Gastrocnemius medialis (tissue), 4 donors: Measurements from ENCODE around the gene CALML4. TPM values are rescaled to one million over a fixed set of nuclear protein-coding genes. Genes with fewer than 3 reads are reported as not detected.

Experiments
- ATAC-seq, 2 donors: fragments of 150-250 bp; one replicate each; pipeline ENCODE4 v1.9.1; 2016
- DNase-seq, 2 donors: peaks; one replicate each; pipeline ENCODE4 v3.0.0-alpha.2; 2019
- H3K27ac ChIP-seq, 4 donors: fragments of 200-600 bp; sonication (generic); 1 replicate in 1 of 4; 2 replicates in 3 of 4; pipeline ENCODE4 v1.5.1; 2016 to 2018; ENCODE audit warnings: mild to moderate bottlenecking in 2 of 4, moderate library complexity in 1 of 4
- H3K27me3 ChIP-seq, 3 donors: fragments of 200-600 bp; sonication (generic) in 2 of 3; 1 replicate in 1 of 3; 2 replicates in 2 of 3; pipeline versions ENCODE4 v1.5.1 to v1.6.0; 2016 to 2019; ENCODE audit warnings: mild to moderate bottlenecking in 1 of 3, moderate library complexity in 1 of 3
- H3K36me3 ChIP-seq, 2 donors: fragments of 200-600 bp; sonication (generic) in 1 of 2; one replicate each; pipeline ENCODE4 v1.5.1; 2017 to 2018
- H3K4me1 ChIP-seq, 2 donors: fragments of 200-600 bp; sonication (generic) in 1 of 2; one replicate each; pipeline ENCODE4 v1.5.1; 2016 to 2017; ENCODE audit warnings: mild to moderate bottlenecking in 2 of 2
- H3K4me3 ChIP-seq, 4 donors: fragments of 200-600 bp; sonication (generic) in 3 of 4; 1 replicate in 1 of 4; 2 replicates in 3 of 4; pipeline ENCODE4 v1.5.1; 2016 to 2019; ENCODE audit warnings: mild to moderate bottlenecking in 2 of 4
- H3K9me3 ChIP-seq, 3 donors: fragments of 200-600 bp; sonication (generic) in 2 of 3; 1 replicate in 1 of 3; 2 replicates in 2 of 3; pipeline ENCODE4 v1.5.1; 2016 to 2019
- CTCF ChIP-seq, 5 experiments: fragments of 450-650 bp in 3 of 5; fragments of 200-600 bp in 2 of 5; sonication (generic) in 2 of 5; IDR thresholded peaks in 4 of 5; conservative IDR thresholded peaks in 1 of 5; 1 replicate in 4 of 5; 2 replicates in 1 of 5; pipeline ENCODE4 v1.5.1; 2016 to 2019; ENCODE audit warnings: antibody characterized with exemption in 5 of 5, mild to moderate bottlenecking in 3 of 5, moderate library complexity in 3 of 5
- POLR2A ChIP-seq, 2 donors: fragments of 450-650 bp; IDR thresholded peaks; one replicate each; pipeline ENCODE4 v1.6.1; 2017; ENCODE audit warnings: antibody characterized with exemption in 2 of 2, mild to moderate bottlenecking in 2 of 2, moderate library complexity in 2 of 2
- in situ Hi-C, 4 donors: fragments of 200-750 bp; cut with MboI; loops; one replicate each; pipeline versions ENCODE4 v1.15.0 to v1.8.0; 2017; ENCODE audit warnings: low sequenced_read_pairs in 4 of 4
- intact Hi-C: fragments of 100-400 bp; cut with DNase I; formaldehyde crosslinking; loops from one replicate; pipeline ENCODE4 v1.15.1; 2023; ENCODE audit warnings: low total_unique reads
- total RNA-seq, 4 donors: library from RNA; depleted of rRNA; stranded (reverse); fragments of >200 nt; gene quantifications; one replicate each; pipeline versions ENCODE4 v1.1.0 to v1.2.3, GENCODE V29; 2016

CALML4 gene
- total RNA-seq, 4 donors from 2014 or later, result 0.66 to 2.4 (median 1.5) TPM

GRCh38 chr15:68220967-68221366 lies 15.8 kb upstream of the CALML4 start:
- ATAC-seq, result no peak
- intact Hi-C loops, result no loop called here
- TF ChIP-seq CTCF (IDR thresholded peaks at IDR 0.05 in 4 of 5, conservative IDR thresholded peaks at IDR 0.05 in 1 of 5) (no peak), POLR2A (IDR thresholded peaks at IDR 0.05) (no peak)
- Histone ChIP-seq H3K4me1 (no peaks in the 10 kb centered on the region), H3K4me3 (no peak overlapping the region), H3K9me3 (no peaks in the 10 kb centered on the region), H3K27me3 (no peaks in the 10 kb centered on the region), H3K36me3 (peaks cover 0 to 4% of the 10 kb centered on the region in 2 donors), H3K27ac (no peak overlapping the region)
- in situ Hi-C loops, result no loop called here
- DNase-seq, result no peak

- ATAC-seq, result no peak
- Histone ChIP-seq H3K27ac (no peak overlapping the region), H3K4me1 (no peaks in the 10 kb centered on the region), H3K4me3 (no peak overlapping the region), H3K36me3 (peaks cover 0 to 5% of the 10 kb centered on the region in 2 donors), H3K9me3 (no peaks in the 10 kb centered on the region), H3K27me3 (no peaks in the 10 kb centered on the region)
- DNase-seq, result no peak
- intact Hi-C loops, result no loop called here
- no peak for TF ChIP-seq CTCF (IDR thresholded peaks at IDR 0.05 in 4 of 5, conservative IDR thresholded peaks at IDR 0.05 in 1 of 5)
- TF ChIP-seq POLR2A (IDR thresholded peaks at IDR 0.05), result no peak
- in situ Hi-C loops, result no loop called here
Observed at GRCh38 chr15:68220489-68220888, 15.4 kb upstream of the CALML4 start.

- no peak for DNase-seq
Observed at GRCh38 chr15:68218847-68219798, 14.0 kb upstream of the CALML4 start.

GRCh38 chr15:68218331-68218730 lies 13.2 kb upstream of the CALML4 start:
- H3K36me3 ChIP-seq, result peaks cover 0 to 5% of the 10 kb centered on the region in 2 donors
- no peaks in the 10 kb centered on the region for H3K27me3 ChIP-seq
- H3K27ac ChIP-seq, result no peak overlapping the region
- TF ChIP-seq CTCF (IDR thresholded peaks at IDR 0.05 in 4 of 5, conservative IDR thresholded peaks at IDR 0.05 in 1 of 5), result no peak
- TF ChIP-seq POLR2A (IDR thresholded peaks at IDR 0.05), result no peak
- no peaks in the 10 kb centered on the region for H3K4me1 ChIP-seq
- in situ Hi-C loops, result loop anchor here in 1 of 4 donors (10.0 kb wide), 1 partner anchor 354 kb away; no protein-coding TSS in a partner anchor
- intact Hi-C loops, result no loop called here
- no peaks in the 10 kb centered on the region for H3K9me3 ChIP-seq
- no peak for ATAC-seq
- no peak overlapping the region for H3K4me3 ChIP-seq
- DNase-seq, result no peak

More at GRCh38 chr15:68218847-68219798, 14.0 kb upstream of the CALML4 start:
- no peaks in the 10 kb centered on the region for H3K9me3 ChIP-seq
- in situ Hi-C loops (loop anchor here in 1 of 4 donors (10.0 kb wide), 1 partner anchor 354 kb away; no protein-coding TSS in a partner anchor), intact Hi-C loops (no loop called here)
- no peak overlapping the region for H3K4me3 ChIP-seq
- no peaks in the 10 kb centered on the region for H3K4me1 ChIP-seq
- no peaks in the 10 kb centered on the region for H3K27me3 ChIP-seq
- H3K27ac ChIP-seq, result no peak overlapping the region
- H3K36me3 ChIP-seq, result peaks cover 0 to 5% of the 10 kb centered on the region in 2 donors
- TF ChIP-seq POLR2A (IDR thresholded peaks at IDR 0.05) (no peak), CTCF (IDR thresholded peaks at IDR 0.05 in 4 of 5, conservative IDR thresholded peaks at IDR 0.05 in 1 of 5) (no peak)
- ATAC-seq, result peak in 1 of 2 donors; percentile 27
